ENCODE measurements around the gene ERH.

ERH gene

GRCh38 chr14:69355607-69356281, 42.4 kb downstream of the ERH start:
- DNase-seq, result no peak

DNA sequence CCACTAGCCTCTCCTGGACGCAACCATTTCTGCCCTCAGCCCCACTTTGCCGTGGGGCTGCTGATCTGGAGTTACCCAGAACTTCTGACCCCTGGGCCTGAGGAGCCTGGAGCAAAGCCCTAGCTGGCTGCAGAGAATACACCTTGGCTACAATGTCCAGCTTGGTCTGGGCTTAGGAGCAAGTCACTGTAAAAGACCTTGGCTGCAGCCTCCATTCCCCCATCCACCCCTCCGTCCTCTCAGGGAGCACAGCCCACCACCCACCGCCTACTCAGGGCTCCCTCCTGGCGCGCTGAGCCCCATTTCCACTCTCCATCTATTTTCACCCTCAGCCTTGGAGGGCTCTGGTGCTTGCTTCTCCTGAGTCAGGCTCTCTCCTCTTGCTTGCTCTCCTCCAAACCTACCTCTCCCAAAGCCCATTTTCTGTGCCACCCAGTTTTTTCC, 42.9 kb downstream of the ERH start:
- DNase-seq, result no peak

DNA sequence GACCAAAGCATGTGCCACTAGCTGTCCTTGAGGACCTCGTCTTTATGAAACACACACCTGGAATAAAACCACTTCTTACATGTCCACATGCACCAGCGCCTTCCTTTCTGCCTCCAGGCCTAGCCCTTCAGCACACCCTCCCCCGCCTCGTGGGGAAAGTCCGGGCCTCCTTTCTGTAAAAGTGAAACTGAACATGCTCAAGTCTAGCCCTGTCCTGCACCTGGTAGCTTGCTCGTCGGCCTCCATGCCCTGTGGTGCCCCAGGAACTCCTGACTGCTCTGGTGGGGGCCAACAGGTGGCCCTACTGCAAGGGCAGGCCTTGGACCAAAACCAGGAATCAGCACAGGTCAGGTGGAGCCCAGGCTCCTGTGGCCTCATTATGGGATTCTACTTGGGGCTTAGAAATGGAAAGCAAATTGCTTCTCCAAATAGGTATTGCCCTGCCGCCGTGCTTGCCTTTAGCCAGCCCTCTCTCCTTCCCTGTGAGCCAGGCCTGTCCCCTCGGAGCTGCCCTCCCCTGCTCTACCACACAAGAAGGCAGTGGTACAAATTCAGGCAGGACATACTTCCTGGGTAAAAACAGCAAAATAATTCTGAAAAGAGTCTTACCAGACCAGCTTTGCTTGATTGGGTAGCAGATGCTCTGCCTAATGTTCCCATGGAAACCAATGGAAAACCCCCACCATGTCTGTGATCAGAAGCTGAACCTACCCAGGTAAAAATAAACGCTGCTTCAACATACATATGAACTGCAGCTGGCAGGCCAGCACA, 43.5 kb downstream of the ERH start:
- DNase-seq, result peak; percentile 41

DNA sequence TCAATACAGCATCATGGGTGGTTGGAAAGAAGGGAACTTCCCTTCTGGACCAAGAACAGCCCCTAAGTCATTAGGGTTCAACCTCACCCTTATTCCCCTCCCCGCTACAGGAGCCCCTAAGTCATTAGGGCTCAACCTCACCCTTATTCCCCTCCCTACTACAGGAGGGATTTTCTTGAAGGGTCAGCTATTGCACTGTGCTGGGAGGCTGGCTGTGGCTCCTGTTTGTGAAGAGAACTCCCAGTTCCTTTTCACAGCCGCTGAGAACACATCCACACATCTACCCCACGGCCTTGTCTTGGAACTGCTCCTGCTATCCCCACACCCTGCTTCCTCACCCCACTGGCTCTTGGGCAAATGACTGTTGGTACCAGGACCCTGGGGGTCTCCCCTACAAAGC, 44.9 kb downstream of the ERH start:
- DNase-seq, result no peak

GRCh38 chr14:69351911-69352310, 46.2 kb downstream of the ERH start:
- DNase-seq, result no peak

- DNase-seq, result no peak
Observed at GRCh38 chr14:69351385-69351784, 46.7 kb downstream of the ERH start.

- no peak for DNase-seq
Observed at GRCh38 chr14:69350892-69351291, 47.2 kb downstream of the ERH start.

DNA sequence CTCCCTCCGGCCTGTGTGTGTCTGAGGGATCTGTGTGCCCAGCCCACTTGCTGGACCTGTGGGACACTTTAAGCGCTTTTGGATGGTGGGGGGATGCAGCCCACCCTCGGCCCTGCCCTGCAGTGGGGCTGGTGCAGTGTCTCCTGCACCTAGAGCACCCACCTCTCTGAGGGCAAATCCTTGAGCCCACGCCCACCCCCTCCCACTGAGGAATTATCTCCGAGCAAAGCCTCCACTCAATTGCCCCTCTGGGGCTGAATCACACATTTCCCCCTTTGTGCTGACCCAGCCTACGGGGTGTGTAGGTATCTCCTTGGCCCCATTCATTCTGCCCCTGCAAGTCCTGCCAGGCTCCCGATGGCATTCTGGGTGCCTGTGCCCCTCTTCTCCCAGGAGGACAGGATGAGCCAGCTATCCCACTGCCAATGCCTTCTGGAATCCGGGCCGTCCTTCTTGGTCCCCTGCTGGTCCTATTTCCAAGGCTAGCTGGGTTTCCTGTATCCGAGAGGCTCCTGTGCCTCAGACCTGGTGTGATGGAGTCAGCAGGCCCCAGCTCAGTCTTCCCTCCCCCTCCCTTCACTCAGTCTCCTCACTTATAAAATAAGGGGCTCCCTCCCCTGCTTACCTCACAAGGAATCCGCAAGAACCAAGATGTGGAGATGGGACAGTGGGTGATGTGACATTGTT, 48.9 kb downstream of the ERH start:
- DNase-seq, result no peak

DNA sequence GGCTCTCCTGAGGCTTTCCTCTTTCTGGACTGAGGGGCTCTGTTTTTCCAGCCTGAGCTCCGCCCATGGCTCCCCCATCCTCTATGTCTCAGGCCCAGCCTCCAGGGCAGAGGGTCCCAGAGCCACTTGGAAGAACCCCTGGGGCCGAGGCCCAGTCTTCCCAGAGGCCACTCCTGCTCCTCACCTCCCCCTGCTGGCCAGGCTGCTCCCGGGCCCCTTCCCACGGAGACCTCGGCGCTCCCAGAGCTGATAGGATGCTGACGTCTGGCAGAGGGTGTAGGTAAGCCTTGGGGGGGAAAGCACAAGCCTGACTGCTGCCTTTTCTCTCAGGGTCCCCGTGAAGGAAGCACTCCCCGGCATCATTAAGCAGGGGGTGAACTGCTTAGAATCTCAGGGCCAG, 51.4 kb downstream of the ERH start:
- peak; percentile 17 for DNase-seq

GRCh38 chr14:69345402-69345801, 52.7 kb downstream of the ERH start:
- DNase-seq, result no peak

DNA sequence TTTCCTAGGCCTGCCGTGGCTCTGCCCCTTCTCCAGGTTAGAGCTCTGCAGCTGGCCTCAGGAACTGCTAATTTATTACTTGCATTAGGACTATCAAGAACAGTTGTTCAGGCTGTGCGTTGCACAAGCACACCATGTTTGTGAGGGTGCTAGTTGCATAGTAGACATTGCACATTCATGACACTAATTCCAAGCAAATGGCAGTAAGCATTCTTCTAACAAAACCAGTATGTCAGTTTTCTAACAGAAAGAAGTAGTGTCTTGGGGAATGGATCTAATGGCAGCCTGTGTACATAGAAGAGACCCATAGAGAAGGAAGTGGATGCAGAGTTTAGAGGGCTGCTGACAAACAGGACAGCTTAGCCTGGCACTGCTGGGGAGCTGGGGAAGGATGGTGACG, 53.9 kb downstream of the ERH start:
- DNase-seq, result no peak

- DNase-seq, result no peak
Observed at GRCh38 chr14:69342928-69343525, 55.1 kb downstream of the ERH start.

GRCh38 chr14:69339426-69339825, 58.7 kb downstream of the ERH start:
- no peak for DNase-seq

DNA sequence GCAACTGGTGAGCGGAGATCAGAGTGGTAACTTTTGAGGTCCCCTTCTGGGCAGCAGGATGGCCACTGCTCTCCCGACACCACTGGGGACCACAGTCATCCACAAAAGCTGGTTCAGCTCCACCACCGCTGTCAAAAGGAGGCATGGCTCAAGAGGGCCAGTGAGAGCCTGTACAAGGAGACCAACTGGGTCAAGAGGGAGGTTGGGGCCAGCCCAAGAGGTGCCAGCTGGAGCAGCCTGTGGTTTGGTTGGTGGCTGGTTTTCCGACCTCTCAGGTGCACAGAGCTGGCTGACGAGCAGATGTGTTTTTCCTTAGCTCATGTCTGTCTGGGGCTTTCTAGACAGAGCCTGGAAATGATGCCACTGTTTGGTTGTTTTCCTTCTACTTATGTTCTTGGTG, 60.1 kb downstream of the ERH start:
- DNase-seq, result no peak

GRCh38 chr14:69335371-69335771, 62.7 kb downstream of the ERH start:
- no peak for DNase-seq

GRCh38 chr14:69334576-69334975, 63.5 kb downstream of the ERH start:
- DNase-seq, result no peak

GRCh38 chr14:69333791-69334337, 64.2 kb downstream of the ERH start:
- no peak for DNase-seq

GRCh38 chr14:69332782-69333395, 65.2 kb downstream of the ERH start:
- no peak for DNase-seq

- no peak for DNase-seq
Observed at GRCh38 chr14:69331206-69331605, 66.9 kb downstream of the ERH start.

Data from CD4-positive, alpha-beta T cell treated with Interleukin-6 for 4 hours (primary cell).